Measurements from ENCODE around the gene NELFA.

NELFA gene

DNA sequence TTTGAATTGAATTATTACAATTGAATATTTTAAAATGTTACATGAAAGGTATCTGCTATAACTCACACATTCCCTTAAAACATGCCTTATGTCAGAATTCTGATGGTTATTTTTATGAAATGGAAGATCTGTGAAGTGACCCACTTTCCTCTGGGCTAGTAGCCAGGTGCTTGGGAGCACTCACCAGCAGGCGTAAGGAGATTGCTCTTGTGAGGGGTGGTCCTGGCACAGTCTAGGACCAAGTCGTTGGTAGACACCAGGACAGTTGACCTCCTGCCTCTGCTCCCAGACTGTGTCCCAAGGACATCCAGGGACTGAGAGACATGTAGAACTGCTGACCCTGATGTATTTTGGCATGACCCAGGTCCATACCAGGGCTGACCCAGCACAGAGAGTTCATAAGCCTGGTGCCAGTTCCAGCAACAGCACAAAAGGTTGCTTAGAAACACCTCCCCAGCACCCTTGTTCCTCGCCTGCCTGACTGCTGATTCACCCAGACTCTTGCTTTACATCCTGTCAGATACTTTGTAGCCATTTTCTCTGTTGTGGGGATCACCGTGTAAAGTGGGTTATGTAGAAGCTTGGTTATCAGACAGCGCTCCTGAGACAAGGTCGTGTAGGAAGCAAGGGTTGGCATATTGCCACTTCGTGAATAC is 48.5 kb downstream of the NELFA start:
- TF ChIP-seq Cebpa-rat (IDR thresholded peaks at IDR 0.05), result no peak
- Histone ChIP-seq H3K9me3 (replicated peaks in 1 of 11) (no peaks in the 10 kb centered on the region), H3K4me1 (no peaks in the 10 kb centered on the region), H4K20me1 (peaks cover 0 to 46% (median 19%) of the 10 kb centered on the region in 11 experiments; a peak in 10 of 22 replicates), H3K36me3 (peaks cover 91 to 100% (median 100%) of the 10 kb centered on the region in 11 experiments), H3K27ac (no peak overlapping the region), H3K9ac (no peak overlapping the region), H3K4me3 (no peak overlapping the region), H3K4me2 (no peak overlapping the region), H3K27me3 (no peaks in the 10 kb centered on the region)

DNA sequence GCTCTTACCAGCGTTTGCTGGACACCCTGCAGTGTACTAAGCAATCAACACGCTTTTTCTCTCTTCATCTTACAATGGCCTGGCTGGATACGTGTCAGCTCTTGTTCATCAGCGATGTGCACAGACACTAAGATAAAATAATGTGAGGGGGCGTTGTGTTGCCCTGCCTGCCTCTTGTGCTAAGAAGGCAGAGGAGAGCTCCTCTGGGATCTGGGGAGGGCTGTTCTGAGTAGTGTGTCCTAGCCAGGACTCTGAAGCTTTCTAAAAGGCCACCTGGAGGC is 49.7 kb downstream of the NELFA start:
- Histone ChIP-seq H3K36me3 (peaks cover 97 to 100% (median 100%) of the 10 kb centered on the region in 11 experiments), H3K4me1 (no peaks in the 10 kb centered on the region), H3K9ac (no peak overlapping the region), H4K20me1 (peaks cover 0 to 46% (median 19%) of the 10 kb centered on the region in 11 experiments; a peak in 10 of 22 replicates), H3K27ac (no peak overlapping the region), H3K4me3 (no peak overlapping the region), H3K27me3 (no peaks in the 10 kb centered on the region), H3K4me2 (no peak overlapping the region), H3K9me3 (replicated peaks in 1 of 11) (no peaks in the 10 kb centered on the region)
- no peak for TF ChIP-seq Cebpa-rat (IDR thresholded peaks at IDR 0.05)

DNA sequence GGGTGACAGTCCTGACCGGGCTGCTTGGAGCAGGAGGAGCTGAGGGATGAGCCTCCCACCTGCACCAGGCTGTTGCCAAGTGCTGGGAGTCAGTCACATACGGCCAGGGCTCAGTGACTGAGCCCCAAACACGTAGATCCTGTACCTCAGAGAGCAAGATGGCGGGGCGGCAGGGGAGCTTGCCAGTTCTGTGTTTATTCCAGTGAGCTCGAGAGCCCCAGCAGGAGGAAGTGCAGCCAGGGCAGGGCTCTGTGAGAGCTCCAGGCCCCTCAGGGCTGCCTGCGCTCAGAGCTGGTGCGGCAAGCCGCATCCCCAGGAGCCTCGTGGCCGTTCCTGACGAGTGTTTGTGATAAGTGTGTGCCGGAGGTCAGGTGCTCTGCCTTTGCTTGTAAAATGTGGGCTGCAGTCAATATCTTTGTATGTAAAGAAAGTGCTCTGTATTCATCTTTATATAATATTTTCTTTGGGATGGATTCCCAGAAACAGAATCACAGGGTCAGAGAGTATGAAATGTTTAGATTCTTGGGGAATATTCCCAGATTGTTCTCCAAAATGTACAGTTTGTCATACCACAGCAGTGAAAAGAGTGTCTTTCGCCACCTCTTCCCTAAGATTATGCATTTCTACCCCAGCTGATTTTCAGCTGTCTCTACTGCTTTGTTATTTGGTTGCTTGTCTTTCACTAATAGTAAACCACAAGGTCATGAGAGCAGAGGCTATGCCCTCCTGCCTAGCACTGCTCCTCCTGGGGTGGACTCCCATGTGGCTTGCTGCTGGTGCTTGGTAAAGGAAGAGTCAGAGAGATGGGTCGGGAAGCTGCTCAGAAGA is 50.3 kb downstream of the NELFA start:
- H4K20me1 ChIP-seq, result peaks cover 0 to 44% (median 19%) of the 10 kb centered on the region in 11 experiments; a peak in 10 of 22 replicates
- H3K27me3 ChIP-seq, result no peaks in the 10 kb centered on the region
- no peak overlapping the region for H3K4me3 ChIP-seq
- no peak for TF ChIP-seq Cebpa-rat (IDR thresholded peaks at IDR 0.05)
- no peak overlapping the region for H3K4me2 ChIP-seq
- H3K36me3 ChIP-seq, result peaks cover 95 to 100% (median 100%) of the 10 kb centered on the region in 11 experiments
- H3K27ac ChIP-seq, result no peak overlapping the region
- no peaks in the 10 kb centered on the region for H3K9me3 ChIP-seq (replicated peaks in 1 of 11)
- no peaks in the 10 kb centered on the region for H3K4me1 ChIP-seq
- no peak overlapping the region for H3K9ac ChIP-seq

DNA sequence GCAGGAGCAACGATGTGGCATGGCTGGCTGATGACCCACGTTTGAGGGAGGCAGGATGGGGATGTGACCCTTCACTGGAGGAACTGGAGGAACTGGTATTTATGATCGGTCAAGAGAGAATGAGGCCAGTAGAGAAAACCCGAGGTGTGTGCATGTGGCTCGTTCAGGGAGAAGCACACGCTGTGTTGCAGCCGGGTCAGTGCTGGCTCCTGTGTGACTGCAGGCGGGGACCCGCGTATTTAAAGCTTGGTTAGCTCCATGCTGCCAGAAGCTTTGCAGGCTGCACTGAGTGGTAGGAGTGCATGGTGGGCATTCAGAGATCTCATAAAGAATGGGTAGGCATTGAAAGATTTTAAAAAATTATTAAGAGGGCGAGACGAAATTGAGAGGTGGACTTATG is 52.1 kb downstream of the NELFA start:
- Histone ChIP-seq H3K4me1 (no peaks in the 10 kb centered on the region), H3K36me3 (peaks cover 95 to 100% (median 100%) of the 10 kb centered on the region in 11 experiments), H3K9me3 (replicated peaks in 1 of 11) (no peaks in the 10 kb centered on the region), H3K27me3 (no peaks in the 10 kb centered on the region), H4K20me1 (peaks cover 0 to 50% (median 19%) of the 10 kb centered on the region in 11 experiments; a peak in 11 of 22 replicates), H3K9ac (no peak overlapping the region), H3K27ac (no peak overlapping the region), H3K4me2 (no peak overlapping the region), H3K4me3 (no peak overlapping the region)
- TF ChIP-seq Cebpa-rat (IDR thresholded peaks at IDR 0.05), result no peak

GRCh38 chr4:1953335-1953734 is 55.4 kb downstream of the NELFA start:
- H3K27me3 ChIP-seq, result no peaks in the 10 kb centered on the region
- peaks cover 0 to 50% (median 13%) of the 10 kb centered on the region in 11 experiments; a peak in 12 of 22 replicates for H4K20me1 ChIP-seq
- H3K36me3 ChIP-seq, result peaks cover 85 to 100% (median 99%) of the 10 kb centered on the region in 11 experiments
- H3K4me2 ChIP-seq, result no peak overlapping the region
- no peak overlapping the region for H3K27ac ChIP-seq
- no peak overlapping the region for H3K9ac ChIP-seq
- no peak overlapping the region for H3K4me3 ChIP-seq
- no peaks in the 10 kb centered on the region for H3K9me3 ChIP-seq (replicated peaks in 1 of 11)
- no peak for TF ChIP-seq Cebpa-rat (IDR thresholded peaks at IDR 0.05)
- H3K4me1 ChIP-seq, result no peaks in the 10 kb centered on the region

DNA sequence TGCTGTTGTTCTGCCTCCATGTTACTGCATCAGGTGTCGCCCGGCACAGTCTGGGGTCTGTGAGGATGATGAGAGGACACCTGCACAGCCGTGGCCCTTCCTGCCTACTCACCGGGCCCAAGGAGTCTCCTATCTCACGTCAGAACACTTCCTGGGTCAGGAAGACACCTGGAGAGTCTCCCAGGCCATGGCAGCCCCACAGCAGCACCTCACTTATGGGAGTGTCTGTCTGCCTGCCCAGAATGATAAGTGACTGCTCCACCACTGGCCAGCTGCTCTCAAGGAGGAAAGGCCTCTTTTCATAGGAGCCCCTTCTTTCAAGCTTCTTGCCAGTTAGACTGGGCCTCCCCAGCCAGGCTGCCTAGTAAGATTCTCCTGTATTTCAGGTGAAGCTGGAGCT is 56.1 kb downstream of the NELFA start:
- H3K36me3 ChIP-seq, result peaks cover 79 to 100% (median 99%) of the 10 kb centered on the region in 11 experiments
- TF ChIP-seq Cebpa-rat (IDR thresholded peaks at IDR 0.05), result no peak
- H3K9ac ChIP-seq, result no peak overlapping the region
- H3K27me3 ChIP-seq, result no peaks in the 10 kb centered on the region
- peaks cover 0 to 51% (median 16%) of the 10 kb centered on the region in 11 experiments; a peak in 12 of 22 replicates for H4K20me1 ChIP-seq
- no peaks in the 10 kb centered on the region for H3K9me3 ChIP-seq (replicated peaks in 1 of 11)
- H3K27ac ChIP-seq, result no peak overlapping the region
- no peak overlapping the region for H3K4me2 ChIP-seq
- no peak overlapping the region for H3K4me3 ChIP-seq
- no peaks in the 10 kb centered on the region for H3K4me1 ChIP-seq

DNA sequence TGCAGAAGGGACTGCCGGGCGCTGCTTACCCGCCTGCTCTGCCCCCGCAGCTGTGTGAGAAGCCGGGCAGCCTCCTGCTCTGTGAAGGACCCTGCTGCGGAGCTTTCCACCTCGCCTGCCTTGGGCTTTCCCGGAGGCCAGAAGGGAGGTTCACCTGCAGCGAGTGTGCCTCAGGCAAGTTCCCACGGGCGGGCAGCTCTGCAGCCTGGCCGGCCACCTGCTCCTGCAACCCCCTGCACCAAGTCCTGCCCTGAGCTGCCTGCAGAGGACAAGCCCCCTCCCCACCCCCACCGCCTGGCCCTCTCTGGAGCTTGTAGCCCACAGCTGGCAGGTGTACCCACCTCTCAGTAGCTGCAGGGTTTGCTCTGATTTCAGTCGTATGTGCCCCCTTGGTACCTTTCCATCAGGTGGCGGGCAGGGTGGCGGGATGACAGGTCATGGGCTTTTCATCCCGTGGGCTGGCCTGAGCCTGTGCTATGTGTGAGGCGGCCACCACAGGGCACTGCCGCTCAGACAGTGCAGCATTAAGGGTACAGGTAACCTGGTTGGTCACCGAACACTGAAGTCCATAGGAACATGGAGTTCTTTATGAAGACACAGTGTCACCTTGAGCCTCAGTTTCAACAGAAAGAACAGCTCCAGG is 56.6 kb downstream of the NELFA start:
- TF ChIP-seq Cebpa-rat (IDR thresholded peaks at IDR 0.05), result no peak
- H3K36me3 ChIP-seq, result peaks cover 75 to 100% (median 98%) of the 10 kb centered on the region in 11 experiments
- peaks cover 0 to 51% (median 16%) of the 10 kb centered on the region in 11 experiments; a peak in 12 of 22 replicates for H4K20me1 ChIP-seq
- H3K4me3 ChIP-seq, result no peak overlapping the region
- H3K9me3 ChIP-seq (replicated peaks in 1 of 11), result no peaks in the 10 kb centered on the region
- H3K4me1 ChIP-seq, result no peaks in the 10 kb centered on the region
- H3K4me2 ChIP-seq, result no peak overlapping the region
- H3K27me3 ChIP-seq, result no peaks in the 10 kb centered on the region
- no peak overlapping the region for H3K27ac ChIP-seq
- no peak overlapping the region for H3K9ac ChIP-seq

DNA sequence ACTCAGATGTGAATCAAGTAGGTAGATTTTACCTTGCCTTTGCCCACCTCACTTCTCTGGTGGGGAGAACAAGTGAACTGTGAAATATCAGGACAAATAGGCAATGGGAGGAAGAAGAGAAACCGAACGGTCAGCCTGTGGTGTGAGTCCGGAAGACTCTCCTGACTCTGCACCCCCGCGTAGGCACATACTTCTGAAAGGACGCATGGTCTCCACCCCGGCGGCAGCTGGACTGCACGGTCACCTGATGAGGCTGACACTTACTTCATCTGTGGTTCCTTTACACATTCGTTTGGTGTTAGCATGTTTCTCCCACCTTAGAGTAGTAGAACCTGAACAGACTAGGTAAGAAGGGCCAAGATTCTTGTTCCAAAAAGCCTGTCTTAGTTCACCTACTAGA is 58.4 kb downstream of the NELFA start:
- Histone ChIP-seq H3K27me3 (no peaks in the 10 kb centered on the region), H3K4me1 (no peaks in the 10 kb centered on the region), H3K4me2 (no peak overlapping the region), H3K4me3 (no peak overlapping the region), H3K36me3 (peaks cover 64 to 100% (median 99%) of the 10 kb centered on the region in 11 experiments), H4K20me1 (peaks cover 0 to 52% (median 17%) of the 10 kb centered on the region in 11 experiments; a peak in 13 of 22 replicates), H3K9me3 (replicated peaks in 1 of 11) (no peaks in the 10 kb centered on the region), H3K9ac (no peak overlapping the region), H3K27ac (no peak overlapping the region)
- no peak for TF ChIP-seq Cebpa-rat (IDR thresholded peaks at IDR 0.05)

GRCh38 chr4:1948892-1949436 is 59.8 kb downstream of the NELFA start:
- Histone ChIP-seq H3K36me3 (peaks cover 53 to 100% (median 99%) of the 10 kb centered on the region in 11 experiments), H3K4me2 (no peak overlapping the region), H3K9ac (no peak overlapping the region), H3K9me3 (replicated peaks in 1 of 11) (no peaks in the 10 kb centered on the region), H3K4me3 (no peak overlapping the region), H3K27ac (no peak overlapping the region), H4K20me1 (peaks cover 0 to 64% (median 17%) of the 10 kb centered on the region in 11 experiments; a peak in 14 of 22 replicates), H3K27me3 (no peaks in the 10 kb centered on the region), H3K4me1 (no peaks in the 10 kb centered on the region)
- TF ChIP-seq Cebpa-rat (IDR thresholded peaks at IDR 0.05), result no peak
